DOHH2 (cell line): ENCODE results near the gene ST14.

Experiments
- CTCF ChIP-seq: fragments of 200-600 bp; sonication (generic); IDR thresholded peaks from one replicate; pipeline ENCODE4 v1.5.1; 2014; ENCODE audit warnings: antibody characterized with exemption, mild to moderate bottlenecking, low read depth, low read length; ENCODE audit not compliant: poor library complexity, severe bottlenecking
- EZH2phosphoT487 ChIP-seq: fragments of 200-600 bp; sonication (generic); IDR thresholded peaks from 2 replicates; pipeline ENCODE4 v1.6.1; 2017; ENCODE audit warnings: borderline replicate concordance, mild to moderate bottlenecking, antibody characterized with exemption, low read length, moderate library complexity, mixed read lengths

- no peak for TF ChIP-seq CTCF
- TF ChIP-seq EZH2phosphoT487: no peak
Observed at GRCh38 chr11:130121445-130121978, 38.1 kb upstream of the ST14 start.
